ENCODE measurements around the gene FGF14. TPM values are rescaled to one million over a fixed set of nuclear protein-coding genes. Genes with fewer than 3 reads are reported as not detected.

FGF14 gene
- total RNA-seq, 1 experiment from 2014 or later, result 0.22 TPM

- H3K4me1 Mint-ChIP-seq, result no peaks in the 10 kb centered on the region
- H3K79me2 ChIP-seq (ENCODE audit: insufficient read depth, low read length), result no peaks in the 10 kb centered on the region
- no peak overlapping the region for H3K27ac Mint-ChIP-seq
- no peak overlapping the region for H3K56ac ChIP-seq (ENCODE audit: insufficient read length, low read depth, low read length)
- no peaks in the 10 kb centered on the region for H3K27me3 Mint-ChIP-seq (ENCODE audit: low read depth)
- H3K79me1 ChIP-seq (ENCODE audit: insufficient read depth, low read depth, low read length, poor library complexity, severe bottlenecking), result no peaks in the 10 kb centered on the region
- H2BK15ac ChIP-seq (ENCODE audit: low read depth, low read length), result no peak overlapping the region
- no peak for TF ChIP-seq CTCF (conservative IDR thresholded peaks at IDR 0.05)
- no peak overlapping the region for H2BK12ac ChIP-seq (ENCODE audit: insufficient read length, low read depth, low read length)
- no peak overlapping the region for H2BK5ac ChIP-seq (ENCODE audit: insufficient read length, low read length)
- H3K4me1 ChIP-seq (ENCODE audit: insufficient read depth, low read length), result no peaks in the 10 kb centered on the region
- H4K8ac ChIP-seq (replicated peaks; ENCODE audit: insufficient read length, low read depth, low read length), result no peak overlapping the region
- H3K9me3 ChIP-seq (ENCODE audit: control insufficient read depth, low read depth, low read length), result no peaks in the 10 kb centered on the region
- H3K23me2 ChIP-seq (ENCODE audit: insufficient read length, low read depth, low read length, poor library complexity, severe bottlenecking), result no peaks in the 10 kb centered on the region
- no peak overlapping the region for H4K5ac ChIP-seq (ENCODE audit: insufficient read length, low read depth, low read length)
- no peaks in the 10 kb centered on the region for H4K20me1 ChIP-seq (ENCODE audit: control insufficient read depth, insufficient read depth, insufficient read length)
- no peak overlapping the region for H3K23ac ChIP-seq (ENCODE audit: insufficient read length, low read depth, low read length)
- H2BK120ac ChIP-seq (ENCODE audit: low read depth, low read length, poor library complexity, severe bottlenecking), result no peak overlapping the region
- H3K9me3 Mint-ChIP-seq, result no peaks in the 10 kb centered on the region
- H3K36me3 Mint-ChIP-seq (ENCODE audit: insufficient read depth in 1 of 3, low read depth in 3 of 3), result no peaks in the 10 kb centered on the region
- H2AFZ ChIP-seq (ENCODE audit: low read length), result no peak overlapping the region
- no peak overlapping the region for H2BK20ac ChIP-seq (ENCODE audit: low read depth, low read length, poor library complexity, severe bottlenecking)
- H2AK5ac ChIP-seq (ENCODE audit: insufficient read length, low read length), result no peak overlapping the region
- no peak for DNase-seq
- no peak overlapping the region for H3T11ph ChIP-seq (ENCODE audit: low read length)
- no peaks in the 10 kb centered on the region for H3K27me3 ChIP-seq (ENCODE audit: insufficient read depth, low read length)
- no peak overlapping the region for H3K9ac ChIP-seq (ENCODE audit: extremely low read depth, insufficient read length, low read length)
- no peak overlapping the region for H3K27ac ChIP-seq (ENCODE audit: insufficient read length, low read depth, low read length)
- no peak overlapping the region for H3K4me2 ChIP-seq (ENCODE audit: insufficient read depth, insufficient read length, low read length)
- no peak overlapping the region for H3K18ac ChIP-seq (ENCODE audit: insufficient read length, low read depth, low read length)
- H3K4me3 Mint-ChIP-seq, result no peak overlapping the region
- WGBS (ENCODE audit: extremely low coverage, insufficient read length, low lambda C conversion rate), result no CpG with 5 or more reads among the region's 3 CpGs
- H3K14ac ChIP-seq (ENCODE audit: insufficient read depth, low read length), result no peak overlapping the region
- H3K4ac ChIP-seq (ENCODE audit: low read depth, low read length), result no peak overlapping the region
- no peak overlapping the region for H4K91ac ChIP-seq (ENCODE audit: insufficient read length, low read depth, low read length)
Measured at GRCh38 chr13:101985321-101985720, 416.5 kb downstream of the FGF14 start.

Data from H9 (cell line).